Measurements from ENCODE around the gene TMC5. TPM values are rescaled to one million over a fixed set of nuclear protein-coding genes. Genes with fewer than 3 reads are reported as not detected.

The TMC5 gene
- polyA plus RNA-seq, 1 donor from 2014 or later, result not detected

GRCh38 chr16:19382084-19382801 lies 35.4 kb upstream of the TMC5 start:
- TF ChIP-seq POLR2AphosphoS5 (IDR thresholded peaks at IDR 0.05) (no peak), RAD21 (conservative IDR thresholded peaks at IDR 0.05) (no peak), EZH2 (IDR thresholded peaks at IDR 0.05; ENCODE audit: borderline replicate concordance, insufficient read depth, low read length, poor library complexity, severe bottlenecking) (no peak), MXI1 (conservative IDR thresholded peaks at IDR 0.05; ENCODE audit: poor library complexity, severe bottlenecking) (no peak), SMC3 (conservative IDR thresholded peaks at IDR 0.05; ENCODE audit: poor library complexity) (no peak), EP300 (conservative IDR thresholded peaks at IDR 0.05; ENCODE audit: poor library complexity, severe bottlenecking) (no peak), REST (IDR thresholded peaks at IDR 0.05; ENCODE audit: borderline replicate concordance) (no peak), TAF1 (IDR thresholded peaks at IDR 0.05; ENCODE audit: low read depth) (no peak), CTCF (IDR thresholded peaks at IDR 0.05; ENCODE audit: poor library complexity, severe bottlenecking) (no peak)
- Histone ChIP-seq H3K9me2 (ENCODE audit: insufficient read depth, low read length) (no peaks in the 10 kb centered on the region), H3K9me3 (ENCODE audit: low read length) (no peaks in the 10 kb centered on the region), H3K4me2 (ENCODE audit: low read length) (no peak overlapping the region), H2AFZ (ENCODE audit: low read depth, low read length) (no peak overlapping the region), H3K27me3 (ENCODE audit: insufficient read depth, low read depth, low read length) (no peaks in the 10 kb centered on the region), H3K79me2 (replicated peaks; ENCODE audit: insufficient read depth, low read length) (no peaks in the 10 kb centered on the region), H3K36me3 (ENCODE audit: insufficient read depth, low read length) (no peaks in the 10 kb centered on the region), H3K9ac (ENCODE audit: low read length) (no peak overlapping the region), H3F3A (ENCODE audit: insufficient read depth, low read length, poor library complexity, severe bottlenecking) (no peaks in the 10 kb centered on the region), H4K20me1 (ENCODE audit: insufficient read depth) (no peaks in the 10 kb centered on the region), H3K4me3 (ENCODE audit: low read length) (no peak overlapping the region), H3K27ac (ENCODE audit: low read length) (no peak overlapping the region)

- TF ChIP-seq EP300 (conservative IDR thresholded peaks at IDR 0.05; ENCODE audit: poor library complexity, severe bottlenecking) (no peak), RAD21 (conservative IDR thresholded peaks at IDR 0.05) (no peak), REST (IDR thresholded peaks at IDR 0.05; ENCODE audit: borderline replicate concordance) (no peak), POLR2AphosphoS5 (IDR thresholded peaks at IDR 0.05) (no peak), TAF1 (IDR thresholded peaks at IDR 0.05; ENCODE audit: low read depth) (no peak), SMC3 (conservative IDR thresholded peaks at IDR 0.05; ENCODE audit: poor library complexity) (no peak)
- Histone ChIP-seq H2AFZ (ENCODE audit: low read depth, low read length) (no peak overlapping the region), H3F3A (ENCODE audit: insufficient read depth, low read length, poor library complexity, severe bottlenecking) (no peaks in the 10 kb centered on the region), H3K79me2 (replicated peaks; ENCODE audit: insufficient read depth, low read length) (no peaks in the 10 kb centered on the region), H3K9ac (ENCODE audit: low read length) (no peak overlapping the region), H3K9me3 (ENCODE audit: low read length) (no peaks in the 10 kb centered on the region), H3K9me2 (ENCODE audit: insufficient read depth, low read length) (no peaks in the 10 kb centered on the region), H3K27me3 (ENCODE audit: insufficient read depth, low read depth, low read length) (no peaks in the 10 kb centered on the region), H3K36me3 (ENCODE audit: insufficient read depth, low read length) (no peaks in the 10 kb centered on the region), H3K4me3 (ENCODE audit: low read length) (no peak overlapping the region), H3K4me2 (ENCODE audit: low read length) (no peak overlapping the region), H3K27ac (ENCODE audit: low read length) (no peak overlapping the region), H4K20me1 (ENCODE audit: insufficient read depth) (no peaks in the 10 kb centered on the region)
These were observed 34.5 kb upstream of the TMC5 start for GRCh38 chr16:19382887-19383816.
